GM21529 (cell line): Measurements from ENCODE around the gene DSE.
A peak's percentile ranks its signal among the peaks of the same experiment; 100 is the strongest.

Experiments
- ATAC-seq: cut with Tn5 transposase; IDR thresholded peaks from one replicate; pipeline ENCODE4 v1.9.1; 2021; ENCODE audit not compliant: unreplicated experiment

DSE gene

GRCh38 chr6:116409756-116410155 is 39.0 kb downstream of the DSE start:
- peak; percentile 70 for ATAC-seq

GRCh38 chr6:116411284-116411623 is 40.5 kb downstream of the DSE start:
- no peak for ATAC-seq

GRCh38 chr6:116412270-116412669 is 41.5 kb downstream of the DSE start:
- no peak for ATAC-seq

GRCh38 chr6:116413357-116413756 is 42.6 kb downstream of the DSE start:
- no peak for ATAC-seq

GRCh38 chr6:116417661-116418060 is 46.9 kb downstream of the DSE start:
- ATAC-seq, result no peak

GRCh38 chr6:116419069-116419786 is 48.5 kb downstream of the DSE start:
- ATAC-seq, result no peak

GRCh38 chr6:116420341-116420740 is 49.6 kb downstream of the DSE start:
- ATAC-seq, result no peak

GRCh38 chr6:116422238-116422637 is 51.5 kb downstream of the DSE start:
- ATAC-seq, result no peak

- no peak for ATAC-seq
These were observed 53.3 kb downstream of the DSE start for GRCh38 chr6:116424001-116424400.

GRCh38 chr6:116426551-116426950 is 55.8 kb downstream of the DSE start:
- ATAC-seq, result no peak

- no peak for ATAC-seq
These were observed 58.4 kb downstream of the DSE start for GRCh38 chr6:116429111-116429510.

- ATAC-seq, result no peak
These were observed 60.1 kb downstream of the DSE start for GRCh38 chr6:116430860-116431259.

- no peak for ATAC-seq
These were observed 61.3 kb downstream of the DSE start for GRCh38 chr6:116431964-116432595.

- no peak for ATAC-seq
These were observed 62.5 kb downstream of the DSE start for GRCh38 chr6:116433206-116433712.

GRCh38 chr6:116434056-116434725 is 63.4 kb downstream of the DSE start:
- no peak for ATAC-seq

GRCh38 chr6:116436586-116436985 is 65.8 kb downstream of the DSE start:
- no peak for ATAC-seq

GRCh38 chr6:116437656-116438055 is 66.9 kb downstream of the DSE start:
- ATAC-seq, result no peak

- ATAC-seq, result no peak
These were observed 68.1 kb downstream of the DSE start for GRCh38 chr6:116438590-116439448.

GRCh38 chr6:116439522-116440051 is 68.8 kb downstream of the DSE start:
- no peak for ATAC-seq

GRCh38 chr6:116443105-116443504 is 72.4 kb downstream of the DSE start:
- no peak for ATAC-seq

- peak; percentile 76 for ATAC-seq
These were observed 73.3 kb downstream of the DSE start for GRCh38 chr6:116444092-116444491.
